HepG2 (cell line): Measurements from ENCODE around the gene SLC50A1. TPM values are rescaled to one million over a fixed set of nuclear protein-coding genes. Genes with fewer than 3 reads are reported as not detected.
A peak's percentile ranks its signal among the peaks of the same experiment; 100 is the strongest.

Experiments used
- DMAP1 ChIP-seq: IDR thresholded peaks from 2 replicates; pipeline ENCODE4 v1.6.1; 2016
- DNMT3B ChIP-seq: conservative IDR thresholded peaks from 2 replicates; pipeline ENCODE4 v1.6.1; 2016; ENCODE audit warnings: missing biosample characterization, control low read depth
- EZH2 ChIP-seq: conservative IDR thresholded peaks from 2 replicates; pipeline ENCODE4 v1.6.1; 2012; ENCODE audit warnings: mild to moderate bottlenecking, low read depth, low read length, moderate library complexity
- HCFC1 ChIP-seq: fragments of 150-350 bp; IDR thresholded peaks from 2 replicates; pipeline ENCODE4 v1.6.1; 2014; ENCODE audit warnings: low read depth, low read length
- HHEX ChIP-seq: IDR thresholded peaks from 2 replicates; pipeline ENCODE4 v1.6.1; 2016; ENCODE audit warnings: control low read depth
- MBNL3 ChIP-seq: fragments of 250-450 bp; sonication (Bioruptor Pico); conservative IDR thresholded peaks from 2 replicates; pipeline ENCODE4 v1.8.0; 2022; ENCODE audit warnings: mild to moderate bottlenecking, inconsistent platforms
- ONECUT2 ChIP-seq: sonication (generic); formaldehyde crosslinking; IDR thresholded peaks from 2 replicates; pipeline ENCODE4 v1.4.0; 2020; ENCODE audit warnings: missing genetic modification reagents
- RARG ChIP-seq: sonication (generic); formaldehyde crosslinking; IDR thresholded peaks from 2 replicates; pipeline ENCODE4 v1.4.0; 2020; ENCODE audit warnings: low read depth, mild to moderate bottlenecking, missing genetic modification reagents
- REXO4 ChIP-seq: sonication (generic); formaldehyde crosslinking; IDR thresholded peaks from 2 replicates; pipeline ENCODE4 v1.8.0; 2022; ENCODE audit warnings: missing genetic modification reagents, mild to moderate bottlenecking, borderline replicate concordance
- RFX3 ChIP-seq: IDR thresholded peaks from 2 replicates; pipeline ENCODE4 v1.6.1; 2016; ENCODE audit warnings: missing biosample characterization, missing genetic modification reagents
- SKI ChIP-seq: fragments of 450-650 bp; IDR thresholded peaks from one replicate; pipeline ENCODE4 v1.6.1; 2018; ENCODE audit warnings: mild to moderate bottlenecking; ENCODE audit not compliant: partially characterized antibody
- SYNCRIP ChIP-seq: fragments of 200-400 bp; formaldehyde crosslinking; IDR thresholded peaks from 2 replicates; pipeline ENCODE4 v1.6.1; 2018; ENCODE audit warnings: mild to moderate bottlenecking, low read depth, low read length; ENCODE audit not compliant: insufficient read depth
- TEAD2 ChIP-seq: sonication (generic); formaldehyde crosslinking; IDR thresholded peaks from 2 replicates; pipeline ENCODE4 v1.9.0; 2021; ENCODE audit warnings: missing genetic modification reagents
- ZFAT ChIP-seq: sonication (generic); formaldehyde crosslinking; conservative IDR thresholded peaks from 2 replicates; pipeline ENCODE4 v1.8.1; 2023; ENCODE audit warnings: missing genetic modification reagents, inconsistent platforms
- ZIK1 ChIP-seq: sonication (generic); formaldehyde crosslinking; IDR thresholded peaks from 2 replicates; pipeline ENCODE4 v1.5.0; 2020; ENCODE audit warnings: mild to moderate bottlenecking, low read depth, missing genetic modification reagents, borderline replicate concordance
- ZNF207 ChIP-seq: fragments of 450-650 bp; IDR thresholded peaks from 2 replicates; pipeline ENCODE4 v1.6.1; 2016; ENCODE audit warnings: antibody characterized with exemption, borderline replicate concordance
- ZNF263 ChIP-seq: sonication (generic); formaldehyde crosslinking; IDR thresholded peaks from 2 replicates; pipeline ENCODE4 v1.4.0; 2020; ENCODE audit warnings: missing genetic modification reagents
- ZNF557 ChIP-seq: sonication (generic); formaldehyde crosslinking; IDR thresholded peaks from 2 replicates; pipeline ENCODE4 v1.4.0; 2020; ENCODE audit warnings: missing genetic modification reagents
- ZNF614 ChIP-seq: IDR thresholded peaks from 2 replicates; pipeline ENCODE4 v1.6.1; 2018; ENCODE audit warnings: missing biosample characterization, missing genetic modification reagents, inconsistent platforms, borderline replicate concordance
- ZNF782 ChIP-seq: sonication (generic); formaldehyde crosslinking; IDR thresholded peaks from 2 replicates; pipeline ENCODE4 v1.4.0; 2020; ENCODE audit warnings: missing genetic modification reagents, mild to moderate bottlenecking, borderline replicate concordance
- polyA plus RNA-seq, 8 experiments: library from polyadenylated mRNA; depleted of rRNA in 3 of 8; stranded (reverse) in 7 of 8; unstranded in 1 of 8; fragments of >200 nt; fragmentation: Illumina TruSeq in 4 of 8; extraction: Trizol in 4 of 8; gene quantifications; 2 replicates each; pipeline versions ENCODE4 v1.2.1 to v1.2.3, GENCODE V29; 2011 to 2016; ENCODE audit warnings: low read depth in 4 of 8, missing spikeins in 1 of 8, mixed read lengths in 1 of 8; ENCODE audit not compliant: insufficient read depth in 1 of 8
- total RNA-seq, 5 experiments: library from RNA; depleted of rRNA; stranded (reverse); fragments of >200 nt; fragmentation: Illumina TruSeq; extraction: Trizol; gene quantifications; 2 replicates each; pipeline ENCODE4 v1.2.3, GENCODE V29; 2016; ENCODE audit warnings: low read depth in 1 of 5
- TF ChIP-seq, protein P1 (sequence below): sonication (generic); formaldehyde crosslinking; IDR thresholded peaks from 2 replicates; pipeline ENCODE4 v1.5.1; 2020; ENCODE audit warnings: missing genetic modification reagents, mild to moderate bottlenecking, borderline replicate concordance
- TF ChIP-seq, protein P2 (sequence below): sonication (generic); formaldehyde crosslinking; IDR thresholded peaks from 2 replicates; pipeline ENCODE4 v1.4.0; 2020; ENCODE audit warnings: mild to moderate bottlenecking, missing genetic modification reagents
- TF ChIP-seq, protein P3 (sequence below), 2 experiments: sonication (generic) in 1 of 2; formaldehyde crosslinking in 1 of 2; IDR thresholded peaks; 2 replicates each; pipeline versions ENCODE4 v1.4.0 to v1.6.1; 2016 to 2020; ENCODE audit warnings: borderline replicate concordance in 1 of 2, low read depth in 1 of 2, mild to moderate bottlenecking in 1 of 2, missing genetic modification reagents in 1 of 2
- TF ChIP-seq, protein P4 (sequence below): IDR thresholded peaks from 2 replicates; pipeline ENCODE4 v1.6.1; 2016

The SLC50A1 gene
- total and polyA plus RNA-seq, 2 of the 13 experiments (the other 11 are each of a cell fraction or from before 2014, with no cell fraction given) = 22.5 to 46.8 TPM

DNA sequence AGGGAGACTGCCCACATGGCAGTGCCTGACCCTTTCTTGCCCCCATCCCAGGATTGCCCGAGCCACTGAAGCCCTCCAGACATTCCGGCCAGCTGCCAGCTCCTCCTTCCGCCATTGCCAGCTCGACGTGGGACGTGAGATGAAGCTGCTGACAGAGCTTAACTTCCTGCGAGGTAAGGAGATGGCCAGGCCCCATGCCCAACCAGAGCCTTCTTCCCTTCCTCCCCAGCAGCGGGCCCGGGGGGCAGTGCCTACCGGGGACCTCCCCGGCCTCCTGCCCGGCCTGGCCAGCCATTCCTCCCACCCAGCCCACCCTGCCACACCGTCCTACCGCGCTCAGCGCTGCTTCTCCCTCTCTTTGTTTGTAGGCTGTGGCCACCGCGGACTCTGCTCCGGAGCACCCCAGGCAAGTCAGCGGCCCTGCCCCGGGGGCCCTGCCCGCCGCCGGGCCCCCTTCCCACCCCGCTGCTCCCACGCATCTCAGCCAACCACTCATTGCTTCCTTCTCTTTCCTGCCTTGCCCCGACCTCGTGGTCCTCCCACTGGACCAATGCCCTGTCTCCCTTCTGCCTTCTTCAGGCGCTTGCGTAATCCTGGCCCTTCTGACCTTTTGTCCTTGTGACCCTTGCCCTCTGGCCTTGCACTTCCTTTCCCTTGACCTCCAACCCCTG is 42.9 kb downstream of the SLC50A1 start (continued):
- TF ChIP-seq RFX3 (CRISPR knock-in tag) (no peak), ZNF263 (peak; percentile 54; the same call in 1 of the 2 replicates), ZNF557 (CRISPR knock-in tag) (no peak), RARG (CRISPR knock-in tag) (no peak), HCFC1 (no peak), ZNF614 (no peak), ZNF207 (no peak), ZNF782 (CRISPR knock-in tag) (no peak), TEAD2 (CRISPR knock-in tag) (no peak), REXO4 (CRISPR knock-in tag) (no peak), SKI (no peak), EZH2 (no peak), ZIK1 (no peak), ZFAT (CRISPR knock-in tag) (no peak), SYNCRIP (no peak), DMAP1 (CRISPR knock-in tag) (no peak), MBNL3 (CRISPR knock-in tag) (no peak), HHEX (CRISPR knock-in tag) (no peak), ONECUT2 (CRISPR knock-in tag) (no peak), DNMT3B (CRISPR knock-in tag) (no peak)
- TF ChIP-seq, protein P1, sequence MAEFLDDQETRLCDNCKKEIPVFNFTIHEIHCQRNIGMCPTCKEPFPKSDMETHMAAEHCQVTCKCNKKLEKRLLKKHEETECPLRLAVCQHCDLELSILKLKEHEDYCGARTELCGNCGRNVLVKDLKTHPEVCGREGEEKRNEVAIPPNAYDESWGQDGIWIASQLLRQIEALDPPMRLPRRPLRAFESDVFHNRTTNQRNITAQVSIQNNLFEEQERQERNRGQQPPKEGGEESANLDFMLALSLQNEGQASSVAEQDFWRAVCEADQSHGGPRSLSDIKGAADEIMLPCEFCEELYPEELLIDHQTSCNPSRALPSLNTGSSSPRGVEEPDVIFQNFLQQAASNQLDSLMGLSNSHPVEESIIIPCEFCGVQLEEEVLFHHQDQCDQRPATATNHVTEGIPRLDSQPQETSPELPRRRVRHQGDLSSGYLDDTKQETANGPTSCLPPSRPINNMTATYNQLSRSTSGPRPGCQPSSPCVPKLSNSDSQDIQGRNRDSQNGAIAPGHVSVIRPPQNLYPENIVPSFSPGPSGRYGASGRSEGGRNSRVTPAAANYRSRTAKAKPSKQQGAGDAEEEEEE (CRISPR knock-in tag) = no peak
- TF ChIP-seq, protein P2, sequence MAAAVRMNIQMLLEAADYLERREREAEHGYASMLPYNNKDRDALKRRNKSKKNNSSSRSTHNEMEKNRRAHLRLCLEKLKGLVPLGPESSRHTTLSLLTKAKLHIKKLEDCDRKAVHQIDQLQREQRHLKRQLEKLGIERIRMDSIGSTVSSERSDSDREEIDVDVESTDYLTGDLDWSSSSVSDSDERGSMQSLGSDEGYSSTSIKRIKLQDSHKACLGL (CRISPR knock-in tag) = no peak
- TF ChIP-seq, protein P3, sequence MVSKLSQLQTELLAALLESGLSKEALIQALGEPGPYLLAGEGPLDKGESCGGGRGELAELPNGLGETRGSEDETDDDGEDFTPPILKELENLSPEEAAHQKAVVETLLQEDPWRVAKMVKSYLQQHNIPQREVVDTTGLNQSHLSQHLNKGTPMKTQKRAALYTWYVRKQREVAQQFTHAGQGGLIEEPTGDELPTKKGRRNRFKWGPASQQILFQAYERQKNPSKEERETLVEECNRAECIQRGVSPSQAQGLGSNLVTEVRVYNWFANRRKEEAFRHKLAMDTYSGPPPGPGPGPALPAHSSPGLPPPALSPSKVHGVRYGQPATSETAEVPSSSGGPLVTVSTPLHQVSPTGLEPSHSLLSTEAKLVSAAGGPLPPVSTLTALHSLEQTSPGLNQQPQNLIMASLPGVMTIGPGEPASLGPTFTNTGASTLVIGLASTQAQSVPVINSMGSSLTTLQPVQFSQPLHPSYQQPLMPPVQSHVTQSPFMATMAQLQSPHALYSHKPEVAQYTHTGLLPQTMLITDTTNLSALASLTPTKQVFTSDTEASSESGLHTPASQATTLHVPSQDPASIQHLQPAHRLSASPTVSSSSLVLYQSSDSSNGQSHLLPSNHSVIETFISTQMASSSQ (IDR thresholded peaks at IDR 0.05; ENCODE audit: low read depth) = no peak
- TF ChIP-seq, protein P3 (CRISPR knock-in tag; IDR thresholded peaks at IDR 0.05; ENCODE audit: borderline replicate concordance) = no peak
- TF ChIP-seq, protein P4, sequence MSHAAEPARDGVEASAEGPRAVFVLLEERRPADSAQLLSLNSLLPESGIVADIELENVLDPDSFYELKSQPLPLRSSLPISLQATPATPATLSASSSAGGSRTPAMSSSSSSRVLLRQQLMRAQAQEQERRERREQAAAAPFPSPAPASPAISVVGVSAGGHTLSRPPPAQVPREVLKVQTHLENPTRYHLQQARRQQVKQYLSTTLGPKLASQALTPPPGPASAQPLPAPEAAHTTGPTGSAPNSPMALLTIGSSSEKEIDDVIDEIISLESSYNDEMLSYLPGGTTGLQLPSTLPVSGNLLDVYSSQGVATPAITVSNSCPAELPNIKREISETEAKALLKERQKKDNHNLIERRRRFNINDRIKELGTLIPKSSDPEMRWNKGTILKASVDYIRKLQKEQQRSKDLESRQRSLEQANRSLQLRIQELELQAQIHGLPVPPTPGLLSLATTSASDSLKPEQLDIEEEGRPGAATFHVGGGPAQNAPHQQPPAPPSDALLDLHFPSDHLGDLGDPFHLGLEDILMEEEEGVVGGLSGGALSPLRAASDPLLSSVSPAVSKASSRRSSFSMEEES (CRISPR knock-in tag) = no peak
